Epithelial cell of prostate (primary cell): ENCODE measurements around the gene PKHD1.
A peak's percentile ranks its signal among the peaks of the same experiment; 100 is the strongest.

Experiments
- DNase-seq: peaks from one replicate; pipeline ENCODE4 v3.0.0-alpha.2; 2011; ENCODE audit warnings: low read depth, low spot score
- H3K27ac ChIP-seq: fragments of 450-650 bp; 2 replicates; pipeline ENCODE4 v1.5.1; 2017; ENCODE audit warnings: mild to moderate bottlenecking

The PKHD1 gene

DNA sequence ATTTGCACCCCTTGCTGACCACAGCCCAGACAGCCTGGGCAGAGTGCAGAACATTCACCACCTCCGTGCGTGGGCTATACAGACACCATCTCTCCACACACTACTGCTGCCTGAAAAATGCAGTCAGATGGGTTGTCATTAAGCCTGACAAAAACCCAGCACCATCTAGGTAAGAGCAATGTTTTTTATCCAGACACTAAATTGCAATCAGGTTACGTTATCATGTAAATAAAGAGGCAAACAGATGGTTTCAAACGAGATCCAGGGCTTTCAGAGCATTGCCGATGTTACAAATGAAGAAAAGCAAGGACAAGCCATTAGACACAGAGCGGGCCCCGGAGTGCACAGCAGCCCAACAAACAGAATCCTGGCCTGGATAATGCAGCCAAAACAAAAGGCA is 269.6 kb downstream of the PKHD1 start:
- no peak for DNase-seq
- H3K27ac ChIP-seq: no peak overlapping the region

DNA sequence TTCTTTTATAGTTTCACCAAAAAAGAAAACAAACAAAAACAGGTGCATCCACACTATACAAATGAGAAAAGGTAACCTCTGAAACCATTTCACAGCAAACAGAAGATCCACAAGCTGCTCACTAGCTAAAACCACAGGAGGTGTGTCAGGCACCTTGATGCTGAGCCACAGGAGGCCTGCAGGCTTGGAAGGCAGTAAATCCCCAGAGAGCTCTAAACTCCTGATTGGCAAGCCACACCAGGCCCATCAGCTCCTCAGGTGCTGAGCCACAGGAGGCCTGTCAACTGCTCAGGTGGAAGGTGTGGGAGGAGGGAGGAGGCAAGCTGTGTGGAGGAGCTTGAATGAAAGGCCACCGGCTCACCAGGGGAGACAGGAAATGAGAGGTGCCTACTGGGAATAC is 273.0 kb downstream of the PKHD1 start:
- H3K27ac ChIP-seq: no peak overlapping the region
- no peak for DNase-seq

DNA sequence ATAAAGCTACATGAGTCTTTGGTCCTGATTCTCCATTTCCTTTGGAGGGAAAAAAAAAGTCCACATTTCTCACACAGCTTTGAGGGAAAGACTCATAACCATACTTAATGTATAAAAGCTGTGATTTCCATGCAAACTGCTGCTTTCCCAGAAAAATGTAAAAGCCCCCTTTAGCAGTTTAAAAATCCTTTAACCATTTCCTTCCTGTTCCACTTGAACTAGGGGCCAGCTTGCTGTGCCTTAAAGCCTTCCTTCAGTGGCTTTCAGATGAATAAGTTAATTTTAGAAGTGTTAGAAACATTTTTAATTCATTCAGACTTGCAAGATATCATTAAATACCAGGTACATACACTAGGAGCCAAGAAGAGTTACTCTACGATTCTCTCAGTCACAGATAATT is 273.5 kb downstream of the PKHD1 start:
- no peak for DNase-seq
- H3K27ac ChIP-seq: no peak overlapping the region

DNA sequence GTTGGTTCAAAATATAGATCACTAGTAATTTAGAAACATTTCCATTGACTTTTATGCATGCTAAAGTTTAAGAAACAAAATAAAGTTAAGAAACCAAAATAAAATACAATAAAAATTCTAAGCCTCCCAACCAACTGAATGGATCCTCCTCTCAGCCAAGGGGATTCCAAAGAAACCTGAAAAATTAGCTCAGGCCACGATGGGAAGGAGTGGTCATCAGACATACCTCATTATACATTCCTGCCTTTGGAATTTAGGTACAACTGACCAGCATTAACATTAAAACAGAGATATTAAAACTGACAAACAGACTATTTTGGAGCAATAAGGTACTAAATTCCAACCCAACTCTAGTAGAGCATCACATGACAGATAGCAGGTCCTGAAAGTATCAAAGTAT is 275.2 kb downstream of the PKHD1 start:
- no peak overlapping the region for H3K27ac ChIP-seq
- DNase-seq: no peak

DNA sequence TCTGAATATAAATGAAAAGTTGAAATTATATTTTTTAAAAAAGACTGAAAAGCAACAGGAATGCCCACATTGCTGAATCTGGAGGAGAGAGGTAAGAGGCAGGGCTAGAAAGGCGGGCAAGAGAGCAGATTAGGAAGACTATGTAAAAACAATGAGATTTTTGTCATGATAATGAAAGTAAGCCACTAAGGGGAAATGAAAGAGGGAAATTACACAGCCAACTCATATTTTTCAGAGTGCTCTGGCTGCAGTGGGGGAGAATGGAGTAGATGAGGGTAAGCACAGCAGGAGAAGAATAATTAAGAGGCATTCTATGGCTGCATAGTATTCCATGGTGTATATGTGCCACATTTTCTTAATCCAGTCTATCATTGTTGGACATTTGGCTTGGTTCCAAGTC is 281.9 kb downstream of the PKHD1 start:
- H3K27ac ChIP-seq: no peak overlapping the region
- no peak for DNase-seq

DNA sequence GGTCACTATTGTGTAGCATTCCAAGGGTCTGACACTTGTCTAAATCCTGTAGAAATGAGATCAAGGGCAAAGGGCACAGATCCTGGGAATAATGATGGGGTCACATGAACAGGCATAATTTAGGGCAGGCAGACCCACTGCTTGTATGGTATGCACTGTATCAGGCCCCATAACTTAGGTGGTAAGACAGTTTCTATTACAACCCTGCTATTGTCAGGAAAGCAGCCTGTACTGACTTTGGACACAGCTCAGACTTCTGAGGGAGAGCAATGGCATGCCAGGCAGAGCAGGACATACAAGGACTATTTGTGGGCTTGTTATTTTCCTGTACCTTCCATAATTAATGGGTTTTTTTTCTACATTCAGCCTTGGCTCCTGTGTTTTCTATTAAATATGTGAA is 286.8 kb downstream of the PKHD1 start:
- H3K27ac ChIP-seq: no peak overlapping the region
- DNase-seq: no peak

DNA sequence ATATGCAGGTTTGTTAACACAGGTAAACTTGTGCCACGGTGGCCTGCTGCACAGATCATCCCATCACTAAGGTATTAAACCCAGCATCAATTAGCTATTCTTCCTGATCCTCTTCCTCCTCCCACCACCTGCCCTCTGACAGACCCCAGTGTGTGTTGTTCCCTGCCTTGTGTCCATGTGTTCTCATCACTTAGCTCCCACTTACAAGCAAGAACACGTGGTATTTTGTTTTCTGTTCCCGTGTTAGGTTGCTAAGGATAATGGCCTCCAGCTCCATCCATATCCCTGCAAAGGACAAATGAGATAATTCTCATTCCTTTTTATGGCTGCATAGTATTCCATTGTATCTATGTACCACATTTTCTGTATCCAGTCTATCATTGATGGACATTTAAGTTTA is 294.0 kb downstream of the PKHD1 start:
- H3K27ac ChIP-seq: no peak overlapping the region
- no peak for DNase-seq

DNA sequence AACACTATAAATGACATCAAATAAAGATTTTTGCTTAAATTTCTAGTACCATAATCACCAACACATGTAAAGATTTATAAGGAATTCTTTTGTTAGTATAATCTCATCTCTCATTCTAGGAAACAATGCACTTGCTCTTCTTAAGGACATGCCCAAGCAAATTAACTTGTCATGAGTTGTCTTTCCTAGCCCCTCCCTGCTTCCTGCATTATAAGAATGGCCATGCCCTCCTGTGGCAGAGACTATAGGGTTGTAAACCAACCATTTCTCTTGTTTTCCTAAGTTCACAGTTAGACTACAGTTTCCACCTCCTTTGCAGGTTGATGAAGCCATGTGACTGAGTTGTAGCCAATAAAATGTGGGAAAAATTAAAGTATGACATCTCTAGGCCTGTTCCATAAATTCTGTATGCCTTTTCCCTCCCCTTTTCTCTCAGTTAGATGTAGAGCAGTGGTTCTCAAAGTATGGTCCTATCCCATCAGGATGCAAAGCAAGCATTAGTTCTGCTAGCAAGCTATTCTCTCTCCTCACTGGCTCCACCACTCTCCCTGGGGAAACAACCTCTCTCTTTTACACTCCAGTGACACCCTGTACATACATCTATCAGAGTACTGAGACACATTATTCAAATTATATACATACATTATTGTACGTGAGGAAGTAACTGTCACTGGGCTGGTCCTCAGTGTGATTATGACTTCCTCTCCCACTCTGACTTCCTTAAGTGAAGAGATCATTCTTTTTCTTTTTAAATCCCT is 295.0 kb downstream of the PKHD1 start:
- peak; percentile 8 for DNase-seq
- no peak overlapping the region for H3K27ac ChIP-seq

DNA sequence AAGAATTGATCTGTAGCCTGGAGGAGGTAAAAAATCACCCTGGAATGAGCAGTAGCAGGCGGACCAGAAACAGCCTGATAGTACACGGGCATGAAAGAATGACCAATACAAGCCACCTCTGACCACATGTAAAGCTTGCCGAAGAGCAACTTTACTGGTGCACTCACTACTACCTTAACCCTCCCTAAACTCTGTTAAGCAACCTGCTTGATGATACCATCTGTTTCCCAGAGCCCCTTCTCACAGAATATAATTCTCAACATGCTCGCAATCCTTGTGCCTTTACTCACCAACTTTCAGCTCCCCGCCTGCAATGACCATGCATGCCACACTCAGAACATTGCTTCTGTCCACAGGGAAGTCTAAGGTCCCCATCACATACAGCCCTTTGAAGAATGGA is 296.5 kb downstream of the PKHD1 start:
- DNase-seq: no peak
- H3K27ac ChIP-seq: no peak overlapping the region

DNA sequence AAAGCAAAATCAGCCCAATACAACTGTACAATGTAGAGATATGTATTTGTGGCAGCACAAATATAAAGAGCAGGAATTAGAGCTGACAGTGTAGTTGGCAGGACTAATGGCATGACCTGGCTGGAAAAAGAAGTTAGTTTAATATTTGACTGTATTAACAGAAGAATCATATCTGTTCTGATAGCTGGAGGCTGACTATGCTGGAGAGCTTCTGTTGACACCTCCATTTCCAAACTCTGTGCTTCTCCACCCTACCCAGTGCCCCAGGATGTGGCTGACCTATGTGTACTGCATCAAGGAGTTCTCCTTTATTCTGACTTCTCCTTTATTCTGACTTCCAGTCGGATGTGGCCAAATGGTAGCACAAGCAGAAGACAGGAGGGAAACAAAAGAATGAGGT is 299.3 kb downstream of the PKHD1 start:
- DNase-seq: no peak
- H3K27ac ChIP-seq: no peak overlapping the region

DNA sequence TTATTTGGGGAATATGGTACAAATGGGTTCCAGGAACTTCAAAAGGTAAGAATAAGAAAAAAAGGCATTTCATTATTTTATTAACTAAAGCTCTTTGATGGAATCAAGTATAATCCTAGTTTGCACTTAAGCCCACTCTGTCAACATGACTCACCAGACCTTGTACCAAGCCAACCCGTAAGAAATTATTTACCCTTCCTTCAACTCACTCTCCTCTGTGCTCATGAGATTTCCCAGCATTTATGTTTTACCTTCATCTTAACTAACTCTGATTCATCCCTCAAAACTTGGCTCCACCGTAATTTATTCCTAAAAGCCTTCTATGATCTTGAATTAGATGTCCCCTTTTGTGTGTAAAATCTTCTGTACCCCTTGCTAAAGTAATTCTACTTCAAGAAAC is 308.7 kb downstream of the PKHD1 start:
- H3K27ac ChIP-seq: no peak overlapping the region
- no peak for DNase-seq

DNA sequence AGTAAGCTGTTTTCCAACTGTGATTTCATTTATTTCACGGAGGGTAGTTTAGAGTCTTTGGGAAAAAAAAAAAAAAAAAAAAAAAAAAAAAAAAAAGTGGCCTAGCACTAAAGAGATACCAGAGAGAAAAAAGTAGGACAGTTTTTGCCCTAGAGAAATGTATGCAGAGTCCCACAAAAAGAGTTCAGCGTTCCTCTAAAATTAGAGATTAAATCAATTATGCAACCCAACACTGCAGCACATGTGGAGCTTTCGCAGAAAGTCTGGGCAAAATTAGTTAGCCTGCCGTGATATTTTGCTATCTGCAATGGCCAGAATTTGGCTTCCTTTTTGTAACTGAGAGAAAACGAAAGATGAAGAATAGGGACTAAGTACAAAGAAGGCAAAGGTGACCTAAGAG is 309.8 kb downstream of the PKHD1 start:
- no peak for DNase-seq
- no peak overlapping the region for H3K27ac ChIP-seq

DNA sequence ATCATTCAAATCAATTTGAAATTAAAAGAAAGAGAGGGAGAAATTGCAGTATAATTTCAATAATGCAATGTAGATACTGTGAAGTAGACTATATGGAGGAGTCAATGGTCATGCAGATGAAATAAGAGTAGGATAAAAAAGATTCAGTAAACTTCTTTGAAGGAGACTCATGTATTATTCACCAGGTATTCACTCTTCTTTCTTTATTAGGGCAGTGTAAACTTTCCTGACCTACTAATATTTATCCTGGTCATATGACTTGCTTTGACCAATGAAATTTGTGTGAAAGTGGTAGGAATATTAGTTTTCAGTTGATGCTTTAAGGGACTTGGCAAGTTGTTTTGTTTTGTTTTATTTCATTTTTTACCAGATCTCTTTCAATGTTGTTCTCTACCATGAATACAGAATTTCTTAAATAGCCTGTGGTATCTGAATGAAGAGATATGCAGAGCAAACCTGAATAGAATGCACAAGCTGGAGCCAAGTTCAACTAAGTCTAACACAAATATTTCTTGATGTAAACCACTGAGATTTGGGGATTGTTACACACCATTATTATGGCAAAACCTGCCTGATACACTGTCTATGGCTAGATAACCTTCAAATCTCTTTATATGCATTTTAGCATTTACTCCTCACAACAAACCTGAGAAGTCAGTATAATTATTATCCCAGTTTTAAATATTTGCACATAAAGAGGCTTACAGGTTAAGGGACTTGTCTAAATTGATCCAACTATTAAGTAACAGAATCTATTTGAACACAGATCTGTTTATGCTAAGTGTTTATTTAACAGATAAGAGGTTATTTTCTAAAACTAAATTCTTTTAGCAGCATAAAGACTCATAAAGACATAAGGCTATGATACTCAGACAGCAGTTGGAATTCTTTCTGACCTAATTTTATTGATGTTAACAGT is 311.2 kb downstream of the PKHD1 start:
- no peak for DNase-seq
- no peak overlapping the region for H3K27ac ChIP-seq

DNA sequence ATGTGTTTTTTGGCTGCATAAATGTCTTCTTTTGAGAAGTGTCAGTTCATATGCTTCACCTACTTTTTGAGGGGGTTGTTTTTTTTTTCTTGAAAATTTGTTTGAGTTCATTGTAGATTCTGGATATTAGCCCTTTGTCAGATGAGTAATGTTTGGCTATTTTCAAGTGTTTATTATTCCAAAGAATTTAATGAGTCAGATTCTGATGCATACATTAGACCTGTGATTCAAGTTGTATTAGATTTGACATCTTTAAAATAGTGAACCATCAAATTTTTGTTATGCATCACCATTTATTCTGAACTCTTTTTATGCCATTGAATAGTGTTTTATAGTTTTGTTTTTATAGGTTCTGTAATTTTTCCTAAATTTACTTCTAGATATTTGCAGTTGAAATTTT is 319.3 kb downstream of the PKHD1 start:
- H3K27ac ChIP-seq: no peak overlapping the region
- DNase-seq: no peak

DNA sequence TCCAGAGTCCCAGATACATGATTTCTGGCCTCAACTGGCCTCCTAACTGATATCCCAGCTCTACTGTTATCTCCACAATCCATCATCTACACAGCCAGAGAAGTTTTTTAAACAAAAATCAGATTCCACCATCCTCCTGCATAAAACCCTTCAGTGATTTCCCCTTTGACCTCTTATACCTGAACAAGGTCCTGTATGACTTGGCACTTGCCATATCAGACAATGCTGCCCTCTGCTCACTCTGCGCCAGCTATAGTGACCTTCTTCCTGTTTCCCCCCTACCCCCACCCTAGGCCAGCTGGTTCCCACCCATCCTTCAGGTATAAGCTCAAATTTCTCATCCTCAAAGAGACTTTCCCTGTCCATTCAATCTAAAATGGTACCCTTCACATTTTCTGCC is 322.2 kb downstream of the PKHD1 start:
- DNase-seq: no peak
- no peak overlapping the region for H3K27ac ChIP-seq

DNA sequence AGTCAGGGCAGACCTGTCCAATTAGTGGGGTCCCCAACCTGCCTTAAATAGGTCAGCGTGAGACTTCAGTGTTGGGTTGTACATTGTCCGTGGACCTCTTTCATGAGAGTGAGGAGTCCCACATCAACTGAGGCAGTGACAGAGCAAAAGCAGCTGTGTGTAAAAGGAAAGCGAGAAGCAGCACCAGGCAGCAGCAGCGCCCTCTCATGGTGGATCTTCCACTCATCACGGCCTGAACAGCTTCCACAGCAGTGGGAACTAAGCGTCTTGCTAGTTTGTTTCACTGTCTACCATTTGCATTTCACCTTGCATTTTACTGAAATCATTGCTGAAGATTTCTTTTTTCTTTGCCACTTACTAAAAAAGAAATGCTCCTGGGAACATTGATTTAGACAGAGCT is 333.8 kb downstream of the PKHD1 start:
- no peak for DNase-seq

DNA sequence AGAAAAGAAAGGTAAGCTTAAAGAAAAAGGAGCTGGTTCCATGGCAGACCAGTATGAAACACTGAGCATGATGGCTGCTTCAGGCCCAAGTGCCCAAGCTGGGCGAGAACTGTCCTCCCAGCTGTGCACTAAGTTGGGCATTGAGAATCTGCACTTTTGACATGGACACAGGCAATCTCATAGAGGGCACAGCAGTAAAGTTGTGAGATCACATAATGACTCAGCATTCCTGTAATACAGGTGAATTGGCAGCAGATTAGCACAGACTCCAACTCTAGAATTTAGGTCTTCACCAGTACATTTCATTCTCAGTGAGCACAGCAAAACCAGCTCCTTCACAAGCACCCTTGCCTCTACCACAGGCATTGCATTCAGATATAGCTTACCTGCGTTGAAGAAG is 343.4 kb downstream of the PKHD1 start:
- DNase-seq: no peak
- H3K27ac ChIP-seq: no peak overlapping the region

More for the DNA sequence above, 333.8 kb downstream of the PKHD1 start:
- H3K27ac ChIP-seq: no peak overlapping the region

DNA sequence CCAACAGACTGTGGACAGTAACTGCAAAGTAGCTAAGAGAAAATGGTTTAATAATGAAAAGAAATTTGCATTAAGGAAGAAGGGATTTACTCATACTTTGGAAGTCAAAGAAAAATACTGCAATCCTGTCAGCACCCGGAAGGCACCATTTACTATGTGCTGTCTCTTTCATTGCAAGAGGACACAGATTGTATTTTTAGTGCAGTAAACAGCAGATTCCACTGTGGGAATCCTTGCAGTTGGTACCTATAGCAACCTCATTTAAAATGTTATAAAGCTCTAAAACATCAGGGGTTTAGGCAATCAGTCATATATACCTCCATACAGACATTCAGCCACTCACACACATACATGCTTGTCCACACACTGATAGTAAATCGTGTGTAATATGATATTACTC is 346.8 kb downstream of the PKHD1 start:
- no peak overlapping the region for H3K27ac ChIP-seq
- no peak for DNase-seq

DNA sequence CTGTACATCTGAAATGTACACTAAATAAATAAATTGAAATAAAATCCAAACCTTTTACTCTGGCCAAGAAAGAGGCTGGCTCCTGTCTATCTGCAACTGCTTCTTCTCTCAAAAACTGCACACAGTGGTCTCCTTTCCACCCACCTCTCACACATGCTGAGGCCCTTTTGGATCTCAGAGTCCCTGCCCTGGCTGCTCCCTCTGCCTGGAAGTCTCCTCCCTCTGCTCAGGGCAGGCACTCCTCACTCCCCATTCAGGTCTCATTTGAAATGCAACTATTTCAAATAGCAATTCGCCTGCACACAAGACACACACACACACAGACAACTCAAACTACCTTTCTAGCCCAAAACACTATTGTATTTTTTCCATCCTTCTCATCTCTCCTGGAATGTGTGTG is 348.8 kb downstream of the PKHD1 start:
- no peak for DNase-seq
- no peak overlapping the region for H3K27ac ChIP-seq

DNA sequence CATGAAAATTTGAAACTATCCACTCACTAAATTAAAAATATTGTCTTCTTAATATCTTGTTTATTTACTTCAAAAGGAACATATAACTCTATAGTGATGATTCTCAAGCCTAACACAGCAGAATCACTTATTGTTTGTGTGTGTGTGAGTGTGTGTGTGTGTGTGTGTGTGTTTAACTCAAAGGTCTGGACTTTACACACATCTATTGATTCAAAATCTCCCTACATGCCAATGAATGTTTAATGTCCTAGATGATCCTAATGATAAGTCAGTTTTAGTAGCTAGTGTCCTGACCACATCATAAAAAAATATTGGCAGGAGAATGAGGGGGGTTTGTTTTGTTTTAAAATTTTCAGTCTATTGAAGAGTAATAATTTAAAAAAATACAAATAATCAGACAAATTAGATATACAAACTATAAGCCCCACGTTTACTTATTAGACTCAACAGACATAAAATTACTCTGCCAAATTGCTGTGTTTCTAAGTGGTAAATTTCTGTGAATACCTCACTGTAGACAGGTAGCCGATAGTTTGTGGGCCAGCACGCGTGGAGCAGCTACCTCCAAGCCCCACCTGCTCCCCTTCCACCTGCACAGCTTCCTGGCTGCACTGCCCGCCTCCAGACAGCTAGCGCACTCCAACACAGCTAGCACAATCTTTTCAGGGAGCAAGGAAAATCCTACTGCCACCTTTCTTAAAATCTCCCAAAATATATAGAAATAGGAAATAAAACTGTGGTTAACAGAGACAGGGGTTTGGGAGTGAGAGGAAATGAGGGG is 349.6 kb downstream of the PKHD1 start:
- no peak overlapping the region for H3K27ac ChIP-seq
- DNase-seq: no peak

DNA sequence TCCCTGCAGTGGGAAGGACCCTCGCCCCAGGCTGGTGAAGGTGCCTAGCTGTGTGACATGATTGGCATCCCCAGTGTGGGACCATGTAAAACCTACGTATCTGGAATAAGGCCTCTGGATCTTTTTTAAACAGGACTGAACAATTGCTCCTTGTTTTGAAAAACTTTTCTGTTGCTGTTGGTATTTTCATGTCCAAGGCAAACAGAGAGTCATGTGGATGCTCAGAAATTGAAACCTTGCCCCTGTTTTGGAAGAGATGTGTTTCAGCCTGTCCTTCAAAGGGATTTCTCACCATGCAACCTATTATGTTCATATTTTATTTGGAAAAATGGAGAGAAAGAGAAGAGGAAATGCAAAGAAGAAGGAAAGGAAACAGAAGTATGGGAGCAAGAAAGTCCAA is 362.3 kb downstream of the PKHD1 start:
- no peak for DNase-seq
- no peak overlapping the region for H3K27ac ChIP-seq
